CD4-positive, alpha-beta T cell (primary cell): ENCODE data around the gene PPP6R2. TPM values are rescaled to one million over a fixed set of nuclear protein-coding genes. Genes with fewer than 3 reads are reported as not detected.
"Not testable (repeated sequence)": the region's sequence is repeated elsewhere in the genome, so short reads cannot be mapped to it uniquely, and the experiment has no call there.

Experiments used
- ATAC-seq: fragments of 200-7000 bp; cut with Tn5 transposase; one replicate; pipeline ENCODE4 v1.10.0; 2022; ENCODE audit warnings: mild to moderate bottlenecking; ENCODE audit not compliant: poor library complexity
- CTCF ChIA-PET: fragments of 350-600 bp; sonication (Branson Sonifier 250); formaldehyde crosslinking; loops from one replicate; lab custom pipeline; 2021; ENCODE audit warnings: antibody characterized with exemption, inconsistent platforms; lab: Charles Lee
- POLR2A ChIA-PET: fragments of 350-600 bp; sonication (Branson Sonifier 250); formaldehyde crosslinking; loops from one replicate; lab custom pipeline; 2021; ENCODE audit warnings: antibody characterized with exemption, inconsistent platforms; lab: Charles Lee
- DNase-seq, 14 experiments: peaks; one replicate each; pipeline ENCODE4 v3.0.0-alpha.2; 2013 to 2020; ENCODE audit warnings: mixed read lengths in 2 of 14
- H3K27ac ChIP-seq, 2 donors: one replicate each; pipeline versions ENCODE4 v1.5.1 to v1.7.0; 2013; ENCODE audit warnings: low read length in 2 of 2, low read depth in 1 of 2, mild to moderate bottlenecking in 1 of 2
- H3K27me3 ChIP-seq, 2 experiments: 1 replicate in 1 of 2; 2 replicates in 1 of 2; pipeline versions ENCODE4 v1.6.1 to v1.7.0; 2013; ENCODE audit warnings: low read length in 2 of 2, control low read depth in 1 of 2, mild to moderate bottlenecking in 1 of 2, moderate library complexity in 1 of 2; ENCODE audit not compliant: insufficient read depth in 2 of 2, control insufficient read depth in 1 of 2
- H3K36me3 ChIP-seq: one replicate; pipeline ENCODE4 v1.6.1; 2013; ENCODE audit warnings: low read length, control low read depth; ENCODE audit not compliant: insufficient read depth
- H3K4me1 ChIP-seq: one replicate; pipeline ENCODE4 v1.6.1; 2013; ENCODE audit warnings: low read length, control low read depth; ENCODE audit not compliant: insufficient read depth
- H3K4me3 ChIP-seq: one replicate; pipeline ENCODE4 v1.5.1; 2013; ENCODE audit warnings: mild to moderate bottlenecking, low read length, moderate library complexity
- H3K9me3 ChIP-seq, 2 experiments: 1 replicate in 1 of 2; 2 replicates in 1 of 2; pipeline versions ENCODE4 v1.6.1 to v1.7.0; 2013; ENCODE audit warnings: low read length in 2 of 2, mild to moderate bottlenecking in 2 of 2, control low read depth in 1 of 2, moderate library complexity in 1 of 2; ENCODE audit not compliant: control insufficient read depth in 1 of 2, insufficient read depth in 1 of 2
- H3K27ac Mint-ChIP-seq: one replicate; pipeline ENCODE4 v1.8.0; 2020; ENCODE audit warnings: mixed read lengths
- H3K27me3 Mint-ChIP-seq: one replicate; pipeline ENCODE4 v1.8.0; 2021; ENCODE audit warnings: mixed read lengths
- H3K36me3 Mint-ChIP-seq: one replicate; pipeline ENCODE4 v1.8.0; 2021; ENCODE audit warnings: low read depth, mixed read lengths
- H3K4me1 Mint-ChIP-seq: one replicate; pipeline ENCODE4 v1.8.0; 2021; ENCODE audit warnings: low read depth, mixed read lengths
- H3K4me3 Mint-ChIP-seq: one replicate; pipeline ENCODE4 v1.8.0; 2020; ENCODE audit warnings: mild to moderate bottlenecking, mixed read lengths
- H3K9me3 Mint-ChIP-seq: one replicate; pipeline ENCODE4 v1.8.0; 2020; ENCODE audit warnings: mixed read lengths
- CTCF ChIP-seq: fragments of 200-600 bp; IDR thresholded peaks from one replicate; pipeline ENCODE4 v1.8.0; 2022; ENCODE audit warnings: antibody characterized with exemption, mild to moderate bottlenecking
- intact Hi-C, 2 experiments: fragments of 100-400 bp; cut with DNase I in 1 of 2; cut with micrococcal nuclease in 1 of 2; formaldehyde crosslinking; loops; one replicate each; pipeline versions ENCODE4 v1.15.1 to v1.9.0; 2023 to 2025; cut with DNase I, micrococcal nuclease
- total RNA-seq, 174 experiments: library from RNA in 2 of 174; stranded (reverse) in 2 of 174; gene quantifications; one replicate each; pipeline ENCODE4 v1.2.3 and lab custom pipeline; 2021 to 2026

PPP6R2 gene
- total RNA-seq, 2 experiments from 2014 or later = 47.1 to 48.0 TPM

- H3K4me1 ChIP-seq = no peaks in the 10 kb centered on the region
- peaks cover 68% of the 10 kb centered on the region for H3K36me3 ChIP-seq
- H3K27ac Mint-ChIP-seq = no peak overlapping the region
- TF ChIP-seq CTCF = no peak
- H3K4me3 Mint-ChIP-seq = no peak overlapping the region
- DNase-seq (no peak), ATAC-seq (no peak)
- no peak overlapping the region for H3K4me3 ChIP-seq
- no peak overlapping the region for H3K27ac ChIP-seq
- H3K36me3 Mint-ChIP-seq = peaks cover 85% of the 10 kb centered on the region
- no peaks in the 10 kb centered on the region for H3K27me3 ChIP-seq
- no peaks in the 10 kb centered on the region for H3K9me3 ChIP-seq
- intact Hi-C loops = no loop called here
- ChIA-PET POLR2A (no interaction called here), CTCF (interaction anchor here (1.3 kb wide), 1 partner anchor 73 kb away, joined by 4 read pairs; no protein-coding TSS in a partner anchor)
- H3K4me1 Mint-ChIP-seq = no peaks in the 10 kb centered on the region
- no peaks in the 10 kb centered on the region for H3K27me3 Mint-ChIP-seq
- no peaks in the 10 kb centered on the region for H3K9me3 Mint-ChIP-seq
Observed at GRCh38 chr22:50425179-50425916, 82.2 kb downstream of the PPP6R2 start.

DNA sequence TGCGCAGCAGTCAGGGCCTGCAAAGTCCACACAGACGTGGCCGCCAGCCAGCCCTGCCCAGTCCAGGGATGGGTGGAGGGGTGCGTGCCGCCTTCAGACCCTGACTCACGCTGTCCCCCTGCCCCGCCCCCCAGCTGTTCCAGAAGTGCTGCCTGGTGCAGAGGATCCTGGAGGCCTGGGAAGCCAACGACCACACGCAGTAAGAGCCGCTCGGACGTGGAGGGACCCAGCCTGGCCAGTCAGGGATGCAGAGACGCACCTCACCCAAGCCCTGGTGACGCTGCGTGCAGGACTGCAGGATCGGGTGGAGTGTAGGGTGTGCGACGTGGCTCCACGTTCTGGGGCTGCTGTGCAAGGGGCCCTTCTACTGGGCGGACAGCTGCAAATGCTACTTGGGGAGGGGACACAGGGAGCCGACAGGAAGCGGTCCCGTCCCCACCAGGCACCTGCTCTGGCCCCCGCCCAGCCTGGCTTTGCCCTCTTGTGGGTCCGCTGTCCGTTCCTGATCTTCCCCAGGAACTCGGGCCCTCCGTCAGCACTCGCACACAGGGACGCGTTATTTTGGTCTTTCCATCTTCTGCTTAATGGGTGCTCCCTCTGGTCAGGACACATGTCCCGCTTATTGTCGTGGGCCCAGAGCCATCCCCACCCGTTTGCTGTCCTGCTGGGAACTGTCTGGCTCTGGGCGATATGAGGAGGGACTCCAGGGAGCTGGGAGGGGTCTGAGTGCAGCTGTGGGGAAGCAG, 89.2 kb downstream of the PPP6R2 start:
- no peaks in the 10 kb centered on the region for H3K9me3 ChIP-seq
- intact Hi-C loops = no loop called here
- peaks cover 50% of the 10 kb centered on the region for H3K36me3 Mint-ChIP-seq
- no peaks in the 10 kb centered on the region for H3K4me1 ChIP-seq
- H3K4me3 ChIP-seq = no peak overlapping the region
- no peak for ATAC-seq
- H3K27ac ChIP-seq = no peak overlapping the region
- H3K36me3 ChIP-seq = peaks cover 71% of the 10 kb centered on the region
- no peaks in the 10 kb centered on the region for H3K9me3 Mint-ChIP-seq
- POLR2A ChIA-PET = no interaction called here
- H3K27me3 Mint-ChIP-seq = no peaks in the 10 kb centered on the region
- peak in 1 of 14 experiments; percentile 15 for DNase-seq
- no peaks in the 10 kb centered on the region for H3K4me1 Mint-ChIP-seq
- CTCF ChIA-PET = no interaction called here
- H3K27ac Mint-ChIP-seq = no peak overlapping the region
- H3K27me3 ChIP-seq = no peaks in the 10 kb centered on the region
- no peak overlapping the region for H3K4me3 Mint-ChIP-seq
- TF ChIP-seq CTCF = no peak

GRCh38 chr22:50432877-50433510, 89.9 kb downstream of the PPP6R2 start:
- H3K4me1 ChIP-seq, H3K27ac Mint-ChIP-seq, H3K4me3 ChIP-seq, H3K9me3 ChIP-seq, POLR2A ChIA-PET, intact Hi-C loops, DNase-seq, H3K4me3 Mint-ChIP-seq, H3K27me3 ChIP-seq, H3K27ac ChIP-seq, H3K4me1 Mint-ChIP-seq, H3K27me3 Mint-ChIP-seq, H3K9me3 Mint-ChIP-seq, CTCF ChIA-PET, ATAC-seq: not testable (repeated sequence)
- H3K36me3 ChIP-seq = peaks cover 76% of the 10 kb centered on the region
- peaks cover 48% of the 10 kb centered on the region for H3K36me3 Mint-ChIP-seq
